ENCODE measurements around the gene PRKACB. TPM values are rescaled to one million over a fixed set of nuclear protein-coding genes. Genes with fewer than 3 reads are reported as not detected.

Gene PRKACB
- total RNA-seq, 1 experiment from 2014 or later, result 12.8 TPM

DNA sequence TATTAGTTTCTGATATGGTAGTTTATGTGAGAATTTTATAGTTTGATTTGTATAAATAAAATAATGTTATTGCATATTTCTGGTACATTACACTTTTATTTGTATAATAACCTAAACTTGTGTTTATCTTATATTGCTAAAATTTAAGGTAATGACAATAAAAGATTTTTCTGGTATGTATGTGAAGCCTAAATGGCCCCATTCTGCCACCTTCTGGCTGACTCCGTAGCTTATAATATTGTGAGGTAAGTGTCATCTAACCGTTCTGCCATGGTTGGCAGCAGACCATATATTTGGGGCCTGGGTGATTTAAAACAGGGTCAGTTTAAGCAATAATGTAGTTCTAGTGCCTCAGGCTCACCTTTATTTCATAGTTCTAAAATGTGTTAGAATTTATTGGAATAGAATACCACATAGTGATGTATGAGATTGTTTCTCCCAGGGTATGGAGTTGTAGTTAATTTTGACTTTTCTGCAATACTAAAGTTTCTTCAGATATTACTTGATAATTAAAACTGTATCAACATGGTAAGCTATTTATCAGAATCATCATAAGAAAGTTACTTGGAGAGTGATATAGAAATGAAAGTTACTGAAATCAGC is 21.2 kb upstream of the PRKACB start:
- H3K27me3 Mint-ChIP-seq (ENCODE audit: insufficient read depth, unreplicated experiment), result no peaks in the 10 kb centered on the region
- no TSS peak for BruUV-seq (replicated peaks)
- intact Hi-C loops (cut with micrococcal nuclease), result loop anchor here (1.0 to 2.0 kb wide), 5 partner anchors 44 to 218 kb away; partner anchors contain the start of gene TTLL7
- H3K4me3 Mint-ChIP-seq (ENCODE audit: unreplicated experiment), result no peak overlapping the region
- no peaks in the 10 kb centered on the region for H3K9me3 Mint-ChIP-seq (ENCODE audit: unreplicated experiment)
- no peaks in the 10 kb centered on the region for H3K4me1 Mint-ChIP-seq (ENCODE audit: insufficient read depth, unreplicated experiment)
- no peak overlapping the region for H3K27ac Mint-ChIP-seq (ENCODE audit: low read depth, unreplicated experiment)
- peak; percentile 66 for DNase-seq (ENCODE audit: unreplicated experiment)
- ChIA-PET POLR2A (no interaction called here), CTCF (interaction anchor here (0.6 to 7.6 kb wide), 27 partner anchors 9 to 795 kb away, joined by 3 to 105 read pairs (median 3); no protein-coding TSS in a partner anchor)
- no peaks in the 10 kb centered on the region for H3K36me3 Mint-ChIP-seq (ENCODE audit: insufficient read depth, unreplicated experiment)
- TF ChIP-seq, protein P1, sequence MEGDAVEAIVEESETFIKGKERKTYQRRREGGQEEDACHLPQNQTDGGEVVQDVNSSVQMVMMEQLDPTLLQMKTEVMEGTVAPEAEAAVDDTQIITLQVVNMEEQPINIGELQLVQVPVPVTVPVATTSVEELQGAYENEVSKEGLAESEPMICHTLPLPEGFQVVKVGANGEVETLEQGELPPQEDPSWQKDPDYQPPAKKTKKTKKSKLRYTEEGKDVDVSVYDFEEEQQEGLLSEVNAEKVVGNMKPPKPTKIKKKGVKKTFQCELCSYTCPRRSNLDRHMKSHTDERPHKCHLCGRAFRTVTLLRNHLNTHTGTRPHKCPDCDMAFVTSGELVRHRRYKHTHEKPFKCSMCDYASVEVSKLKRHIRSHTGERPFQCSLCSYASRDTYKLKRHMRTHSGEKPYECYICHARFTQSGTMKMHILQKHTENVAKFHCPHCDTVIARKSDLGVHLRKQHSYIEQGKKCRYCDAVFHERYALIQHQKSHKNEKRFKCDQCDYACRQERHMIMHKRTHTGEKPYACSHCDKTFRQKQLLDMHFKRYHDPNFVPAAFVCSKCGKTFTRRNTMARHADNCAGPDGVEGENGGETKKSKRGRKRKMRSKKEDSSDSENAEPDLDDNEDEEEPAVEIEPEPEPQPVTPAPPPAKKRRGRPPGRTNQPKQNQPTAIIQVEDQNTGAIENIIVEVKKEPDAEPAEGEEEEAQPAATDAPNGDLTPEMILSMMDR (IDR thresholded peaks at IDR 0.05; ENCODE audit: unreplicated experiment), result peak; percentile 70

DNA sequence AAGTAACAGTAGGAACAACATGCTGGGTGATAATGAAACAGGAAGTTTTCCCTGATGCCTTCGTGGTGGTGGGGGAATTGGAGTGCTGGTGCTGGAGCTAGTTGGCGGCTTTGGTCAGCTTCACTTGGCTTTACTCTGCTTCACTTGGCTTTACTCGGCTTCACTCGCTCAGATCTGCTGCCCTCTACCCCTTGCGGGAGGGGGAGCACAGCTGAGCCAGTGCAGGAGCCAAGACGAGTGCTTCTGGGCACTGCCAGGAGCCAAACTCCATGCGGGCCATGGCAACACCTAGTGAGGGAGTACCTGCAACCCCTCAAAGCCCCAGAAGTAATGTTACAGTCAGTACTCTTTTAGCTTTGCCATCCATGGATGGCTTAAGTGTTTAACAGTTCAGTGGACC is 10.6 kb upstream of the PRKACB start:
- TF ChIP-seq, protein P1 (IDR thresholded peaks at IDR 0.05; ENCODE audit: unreplicated experiment), result no peak
- Mint-ChIP-seq H3K27ac (ENCODE audit: low read depth, unreplicated experiment) (no peak overlapping the region), H3K4me1 (ENCODE audit: insufficient read depth, unreplicated experiment) (no peaks in the 10 kb centered on the region), H3K9me3 (ENCODE audit: unreplicated experiment) (no peaks in the 10 kb centered on the region), H3K27me3 (ENCODE audit: insufficient read depth, unreplicated experiment) (no peaks in the 10 kb centered on the region), H3K36me3 (ENCODE audit: insufficient read depth, unreplicated experiment) (no peaks in the 10 kb centered on the region), H3K4me3 (ENCODE audit: unreplicated experiment) (no peak overlapping the region)
- intact Hi-C loops (cut with micrococcal nuclease), result no loop called here
- BruUV-seq (replicated peaks), result no TSS peak
- DNase-seq (ENCODE audit: unreplicated experiment), result no peak
- CTCF ChIA-PET, result interaction anchor here (1.0 to 1.4 kb wide), 2 partner anchors 201 to 300 kb away, joined by 3 to 7 read pairs; no protein-coding TSS in a partner anchor
- POLR2A ChIA-PET, result no interaction called here

DNA sequence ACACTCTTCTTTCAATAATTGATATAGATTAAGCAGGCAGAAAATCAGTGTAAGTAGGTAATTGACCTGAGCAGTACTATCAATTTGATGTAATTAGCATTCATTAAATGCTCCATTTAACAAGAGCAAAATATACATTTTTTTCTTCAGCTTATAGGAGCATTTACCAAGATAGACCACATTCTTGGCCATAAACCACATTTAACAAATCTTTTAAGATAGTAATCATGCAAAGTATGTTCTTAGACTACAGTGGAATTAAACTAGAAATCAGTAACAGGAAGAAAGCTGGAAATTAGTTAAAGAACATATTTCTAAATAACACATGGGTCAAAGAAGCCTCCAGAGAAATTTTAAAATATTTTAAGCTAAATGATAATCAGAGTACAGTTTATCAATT is 8.7 kb upstream of the PRKACB start:
- CTCF ChIA-PET, result interaction anchor here (0.9 to 1.1 kb wide), 3 partner anchors 88 to 299 kb away, joined by 3 read pairs; no protein-coding TSS in a partner anchor
- no TSS peak for BruUV-seq (replicated peaks)
- no peak for DNase-seq (ENCODE audit: unreplicated experiment)
- TF ChIP-seq, protein P1 (IDR thresholded peaks at IDR 0.05; ENCODE audit: unreplicated experiment), result no peak
- Mint-ChIP-seq H3K4me1 (ENCODE audit: insufficient read depth, unreplicated experiment) (no peaks in the 10 kb centered on the region), H3K9me3 (ENCODE audit: unreplicated experiment) (no peaks in the 10 kb centered on the region), H3K36me3 (ENCODE audit: insufficient read depth, unreplicated experiment) (no peaks in the 10 kb centered on the region), H3K4me3 (ENCODE audit: unreplicated experiment) (no peak overlapping the region), H3K27ac (ENCODE audit: low read depth, unreplicated experiment) (no peak overlapping the region), H3K27me3 (ENCODE audit: insufficient read depth, unreplicated experiment) (no peaks in the 10 kb centered on the region)
- POLR2A ChIA-PET, result no interaction called here
- intact Hi-C loops (cut with micrococcal nuclease), result no loop called here

DNA sequence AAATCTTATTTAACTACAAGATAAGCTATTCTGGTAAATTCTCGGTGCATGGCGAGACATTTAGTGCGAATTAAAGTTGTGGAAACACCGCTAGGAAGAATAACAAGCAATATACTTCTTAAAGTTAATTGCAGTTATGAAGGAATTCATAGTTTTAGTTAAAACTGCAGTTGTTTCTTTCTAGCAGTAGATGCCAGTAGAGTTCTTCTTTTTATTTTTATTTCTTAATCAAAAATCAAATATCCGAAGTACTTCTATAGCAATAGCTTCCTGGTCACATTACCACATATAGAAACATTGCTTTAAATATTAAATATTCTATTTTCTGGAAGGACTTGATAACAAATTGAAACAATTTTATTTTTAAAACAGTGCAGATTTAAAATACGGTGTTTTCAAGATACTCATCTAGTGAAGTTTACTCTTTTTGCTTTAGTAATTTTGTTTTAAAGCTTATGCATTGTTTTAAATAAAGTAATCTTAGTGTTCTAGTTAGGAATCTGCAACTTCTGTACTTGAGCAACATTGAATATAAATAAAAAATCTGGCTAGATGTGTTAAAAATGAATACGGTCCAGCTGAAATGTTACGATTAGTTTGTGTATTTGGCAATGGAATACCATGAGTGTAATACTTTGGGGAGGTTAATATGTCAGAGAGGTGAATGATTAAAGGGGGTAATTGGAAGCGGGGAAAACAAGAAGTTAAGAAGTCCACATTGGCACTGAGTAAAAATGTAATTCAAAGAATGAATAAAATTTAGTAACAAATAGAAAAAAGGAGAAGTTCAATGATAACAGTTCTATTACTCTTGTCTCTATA is 2.7 kb upstream of the PRKACB start:
- CTCF ChIA-PET, result interaction anchor here (0.7 to 12.3 kb wide), 22 partner anchors 18 to 783 kb away, joined by 3 to 174 read pairs (median 3); no protein-coding TSS in a partner anchor
- POLR2A ChIA-PET, result interaction anchor here (1.2 kb wide), 1 partner anchor 293 kb away, joined by 3 read pairs; no protein-coding TSS in a partner anchor

More for the DNA sequence above, 2.7 kb upstream of the PRKACB start:
- no TSS peak for BruUV-seq (replicated peaks)
- no peaks in the 10 kb centered on the region for H3K36me3 Mint-ChIP-seq (ENCODE audit: insufficient read depth, unreplicated experiment)
- peak overlapping the region; percentile 57 for H3K27ac Mint-ChIP-seq (ENCODE audit: low read depth, unreplicated experiment)
- no peak overlapping the region for H3K4me3 Mint-ChIP-seq (ENCODE audit: unreplicated experiment)
- H3K27me3 Mint-ChIP-seq (ENCODE audit: insufficient read depth, unreplicated experiment), result no peaks in the 10 kb centered on the region
- TF ChIP-seq, protein P1 (IDR thresholded peaks at IDR 0.05; ENCODE audit: unreplicated experiment), result peak; percentile 49
- no peaks in the 10 kb centered on the region for H3K9me3 Mint-ChIP-seq (ENCODE audit: unreplicated experiment)
- H3K4me1 Mint-ChIP-seq (ENCODE audit: insufficient read depth, unreplicated experiment), result no peaks in the 10 kb centered on the region
- intact Hi-C loops (cut with micrococcal nuclease), result loop anchor here (1.0 to 2.0 kb wide), 5 partner anchors 292 to 795 kb away; no protein-coding TSS in a partner anchor
- peak; percentile 16 for DNase-seq (ENCODE audit: unreplicated experiment)

Data from MCF 10A (cell line).